PFSK-1 (cell line): ENCODE data around the gene ZKSCAN2.

Experiments
- FOXP2 ChIP-seq: optimal IDR thresholded peaks from 2 replicates; pipeline ENCODE3; 2011; ENCODE audit warnings: borderline replicate concordance, control low read depth, inconsistent platforms; ENCODE audit not compliant: insufficient read depth; ENCODE audit errors: extremely low read length, extremely low read depth
- POLR2AphosphoS5 ChIP-seq: IDR thresholded peaks from 2 replicates; pipeline ENCODE4 v1.6.1; 2012; ENCODE audit warnings: low read depth, mild to moderate bottlenecking, control low read depth, low read length, moderate library complexity
- REST ChIP-seq, 2 experiments: IDR thresholded peaks; 2 replicates each; pipeline versions ENCODE4 v1.6.1 to v1.8.0; 2011 to 2012; ENCODE audit warnings: low read depth in 2 of 2, low read length in 2 of 2, control low read depth in 1 of 2, inconsistent platforms in 1 of 2, mild to moderate bottlenecking in 1 of 2, moderate library complexity in 1 of 2; ENCODE audit not compliant: insufficient read depth in 1 of 2
- SIN3A ChIP-seq: IDR thresholded peaks from 2 replicates; pipeline ENCODE4 v1.6.1; 2012; ENCODE audit warnings: mild to moderate bottlenecking, low read length, moderate library complexity, borderline replicate concordance; ENCODE audit not compliant: insufficient read depth
- TAF1 ChIP-seq: IDR thresholded peaks from 2 replicates; pipeline ENCODE4 v1.6.1; 2012; ENCODE audit warnings: low read length, control low read depth, borderline replicate concordance; ENCODE audit not compliant: insufficient read depth

- TF ChIP-seq POLR2AphosphoS5 (no peak), TAF1 (no peak), FOXP2 (no peak), REST (IDR thresholded peaks at IDR 0.05; ENCODE audit: insufficient read depth in 1 of 2, low read depth in 2 of 2, low read length in 2 of 2) (no peak), SIN3A (no peak)
Observed at GRCh38 chr16:25279491-25279890, 21.8 kb upstream of the ZKSCAN2 start.
